HEK293 (cell line): Measurements from ENCODE around the gene PRXL2C.

ENCODE experiments used
- INSM2 ChIP-seq: fragments of 450-650 bp; formaldehyde crosslinking; IDR thresholded peaks from 2 replicates; pipeline ENCODE4 v1.5.1; 2016; ENCODE audit warnings: missing biosample characterization, missing genetic modification characterization
- KLF10 ChIP-seq: fragments of 450-650 bp; IDR thresholded peaks from 2 replicates; pipeline ENCODE4 v1.5.1; 2018; ENCODE audit warnings: missing biosample characterization, mild to moderate bottlenecking, missing genetic modification characterization
- MYNN ChIP-seq: fragments of 450-650 bp; formaldehyde crosslinking; IDR thresholded peaks from 2 replicates; pipeline ENCODE4 v1.5.1; 2016; ENCODE audit warnings: missing biosample characterization, missing genetic modification characterization, borderline replicate concordance
- REPIN1 ChIP-seq: fragments of 450-650 bp; formaldehyde crosslinking; IDR thresholded peaks from 2 replicates; pipeline ENCODE4 v1.5.1; 2017; ENCODE audit warnings: missing biosample characterization, missing genetic modification characterization, low read depth
- SCRT1 ChIP-seq: fragments of 450-650 bp; formaldehyde crosslinking; IDR thresholded peaks from 2 replicates; pipeline ENCODE4 v1.5.1; 2016; ENCODE audit warnings: missing biosample characterization, missing genetic modification characterization, borderline replicate concordance
- SCRT2 ChIP-seq: fragments of 450-650 bp; formaldehyde crosslinking; IDR thresholded peaks from 2 replicates; pipeline ENCODE4 v1.5.1; 2016; ENCODE audit warnings: missing biosample characterization, missing genetic modification characterization
- ZBTB6 ChIP-seq: fragments of 450-650 bp; formaldehyde crosslinking; IDR thresholded peaks from 2 replicates; pipeline ENCODE4 v1.5.1; 2017; ENCODE audit warnings: missing biosample characterization, missing genetic modification characterization
- ZEB2 ChIP-seq: fragments of 450-650 bp; formaldehyde crosslinking; IDR thresholded peaks from 2 replicates; pipeline ENCODE4 v1.5.1; 2016; ENCODE audit warnings: missing biosample characterization, missing genetic modification characterization
- ZFHX2 ChIP-seq: fragments of 450-650 bp; formaldehyde crosslinking; conservative IDR thresholded peaks from 2 replicates; pipeline ENCODE4 v1.5.1; 2016; ENCODE audit warnings: missing biosample characterization, missing genetic modification characterization
- ZFP41 ChIP-seq: fragments of 450-650 bp; formaldehyde crosslinking; IDR thresholded peaks from 2 replicates; pipeline ENCODE4 v1.5.1; 2016; ENCODE audit warnings: missing biosample characterization, missing genetic modification characterization, borderline replicate concordance
- ZNF10 ChIP-seq: fragments of 450-650 bp; formaldehyde crosslinking; IDR thresholded peaks from 2 replicates; pipeline ENCODE4 v1.5.1; 2017; ENCODE audit warnings: missing biosample characterization, missing genetic modification characterization
- ZNF121 ChIP-seq: fragments of 450-650 bp; formaldehyde crosslinking; IDR thresholded peaks from 2 replicates; pipeline ENCODE4 v1.5.1; 2016; ENCODE audit warnings: missing biosample characterization, missing genetic modification characterization
- ZNF138 ChIP-seq: fragments of 450-650 bp; formaldehyde crosslinking; IDR thresholded peaks from 2 replicates; pipeline ENCODE4 v1.5.1; 2016; ENCODE audit warnings: missing biosample characterization, missing genetic modification characterization, borderline replicate concordance
- ZNF169 ChIP-seq: fragments of 450-650 bp; formaldehyde crosslinking; IDR thresholded peaks from 2 replicates; pipeline ENCODE4 v1.5.1; 2016; ENCODE audit warnings: missing biosample characterization, missing genetic modification characterization
- ZNF2 ChIP-seq: fragments of 450-650 bp; formaldehyde crosslinking; IDR thresholded peaks from 2 replicates; pipeline ENCODE4 v1.5.1; 2016; ENCODE audit warnings: missing biosample characterization, missing genetic modification characterization
- ZNF202 ChIP-seq: fragments of 450-650 bp; formaldehyde crosslinking; IDR thresholded peaks from 2 replicates; pipeline ENCODE4 v1.5.1; 2016; ENCODE audit warnings: missing biosample characterization, missing genetic modification characterization, borderline replicate concordance
- ZNF266 ChIP-seq: fragments of 450-650 bp; formaldehyde crosslinking; IDR thresholded peaks from 2 replicates; pipeline ENCODE4 v1.5.1; 2016; ENCODE audit warnings: missing biosample characterization, missing genetic modification characterization, low read depth
- ZNF274 ChIP-seq, 2 experiments: fragments of 200-500 bp in 1 of 2; fragments of 450-650 bp in 1 of 2; sonication (Bioruptor generic) in 1 of 2; formaldehyde crosslinking in 1 of 2; IDR thresholded peaks; 2 replicates each; pipeline versions ENCODE4 v1.5.1 to v1.6.1; 2014 to 2016; ENCODE audit warnings: borderline replicate concordance in 1 of 2, inconsistent platforms in 1 of 2, low read length in 1 of 2, missing biosample characterization in 1 of 2, missing genetic modification characterization in 1 of 2
- ZNF354C ChIP-seq: fragments of 450-650 bp; formaldehyde crosslinking; IDR thresholded peaks from 2 replicates; pipeline ENCODE4 v1.5.1; 2016; ENCODE audit warnings: missing biosample characterization, missing genetic modification characterization, low read depth, borderline replicate concordance
- ZNF473 ChIP-seq: fragments of 450-650 bp; formaldehyde crosslinking; IDR thresholded peaks from 2 replicates; pipeline ENCODE4 v1.5.1; 2017; ENCODE audit warnings: missing biosample characterization, missing genetic modification characterization
- ZNF510 ChIP-seq: fragments of 450-650 bp; formaldehyde crosslinking; IDR thresholded peaks from 2 replicates; pipeline ENCODE4 v1.5.1; 2018; ENCODE audit warnings: mild to moderate bottlenecking, missing genetic modification characterization, missing biosample characterization; ENCODE audit not compliant: insufficient replicate concordance
- ZNF521 ChIP-seq: fragments of 450-650 bp; formaldehyde crosslinking; IDR thresholded peaks from 2 replicates; pipeline ENCODE4 v1.5.1; 2017; ENCODE audit warnings: missing biosample characterization, mild to moderate bottlenecking, missing genetic modification characterization
- ZNF580 ChIP-seq: fragments of 450-650 bp; formaldehyde crosslinking; IDR thresholded peaks from 2 replicates; pipeline ENCODE4 v1.5.1; 2016; ENCODE audit warnings: missing biosample characterization, missing genetic modification characterization
- ZNF600 ChIP-seq: fragments of 450-650 bp; formaldehyde crosslinking; IDR thresholded peaks from 2 replicates; pipeline ENCODE4 v1.5.1; 2016; ENCODE audit warnings: missing biosample characterization, missing genetic modification characterization
- ZNF670 ChIP-seq: fragments of 450-650 bp; formaldehyde crosslinking; IDR thresholded peaks from 2 replicates; pipeline ENCODE4 v1.5.1; 2016; ENCODE audit warnings: missing biosample characterization, missing genetic modification characterization, low read depth
- ZNF707 ChIP-seq: fragments of 450-650 bp; formaldehyde crosslinking; IDR thresholded peaks from 2 replicates; pipeline ENCODE4 v1.5.1; 2016; ENCODE audit warnings: missing biosample characterization, missing genetic modification characterization
- ZNF768 ChIP-seq: fragments of 450-650 bp; formaldehyde crosslinking; IDR thresholded peaks from 2 replicates; pipeline ENCODE4 v1.5.1; 2018; ENCODE audit warnings: missing biosample characterization, mild to moderate bottlenecking, missing genetic modification characterization
- ZNF830 ChIP-seq: fragments of 450-650 bp; IDR thresholded peaks from 2 replicates; pipeline ENCODE4 v1.5.0; 2018; ENCODE audit warnings: missing biosample characterization, missing genetic modification characterization, low read depth, mild to moderate bottlenecking, moderate library complexity
- TF ChIP-seq, protein P1 (sequence below): fragments of 450-650 bp; IDR thresholded peaks from 2 replicates; pipeline ENCODE4 v1.5.1; 2018; ENCODE audit warnings: missing biosample characterization, missing genetic modification characterization
- TF ChIP-seq, protein P2 (sequence below): IDR thresholded peaks from 2 replicates; pipeline ENCODE4 v1.6.1; 2011; ENCODE audit warnings: mild to moderate bottlenecking, low read depth, low read length, borderline replicate concordance
- TF ChIP-seq, protein P3 (sequence below): fragments of 450-650 bp; formaldehyde crosslinking; IDR thresholded peaks from 2 replicates; pipeline ENCODE4 v1.5.1; 2016; ENCODE audit warnings: missing biosample characterization, missing genetic modification characterization, borderline replicate concordance
- TF ChIP-seq, protein P4 (sequence below): fragments of 450-650 bp; formaldehyde crosslinking; IDR thresholded peaks from 2 replicates; pipeline ENCODE4 v1.5.1; 2016; ENCODE audit warnings: missing biosample characterization, missing genetic modification characterization

The PRXL2C gene

GRCh38 chr9:96655198-96655851 is at the start of gene PRXL2C (continued):
- TF ChIP-seq MYNN (tag by site-specific recombination) = no peak
- TF ChIP-seq ZNF202 (tag by site-specific recombination) = no peak
- no peak for TF ChIP-seq ZNF521
- no peak for TF ChIP-seq ZNF169 (tag by site-specific recombination)
- no peak for TF ChIP-seq SCRT1
- TF ChIP-seq, protein P1, sequence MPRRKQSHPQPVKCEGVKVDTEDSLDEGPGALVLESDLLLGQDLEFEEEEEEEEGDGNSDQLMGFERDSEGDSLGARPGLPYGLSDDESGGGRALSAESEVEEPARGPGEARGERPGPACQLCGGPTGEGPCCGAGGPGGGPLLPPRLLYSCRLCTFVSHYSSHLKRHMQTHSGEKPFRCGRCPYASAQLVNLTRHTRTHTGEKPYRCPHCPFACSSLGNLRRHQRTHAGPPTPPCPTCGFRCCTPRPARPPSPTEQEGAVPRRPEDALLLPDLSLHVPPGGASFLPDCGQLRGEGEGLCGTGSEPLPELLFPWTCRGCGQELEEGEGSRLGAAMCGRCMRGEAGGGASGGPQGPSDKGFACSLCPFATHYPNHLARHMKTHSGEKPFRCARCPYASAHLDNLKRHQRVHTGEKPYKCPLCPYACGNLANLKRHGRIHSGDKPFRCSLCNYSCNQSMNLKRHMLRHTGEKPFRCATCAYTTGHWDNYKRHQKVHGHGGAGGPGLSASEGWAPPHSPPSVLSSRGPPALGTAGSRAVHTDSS (tag by site-specific recombination) = no peak
- TF ChIP-seq ZNF600 (tag by site-specific recombination) = no peak
- TF ChIP-seq ZNF473 (tag by site-specific recombination) = no peak
- no peak for TF ChIP-seq ZFP41 (tag by site-specific recombination)
- TF ChIP-seq, protein P2, sequence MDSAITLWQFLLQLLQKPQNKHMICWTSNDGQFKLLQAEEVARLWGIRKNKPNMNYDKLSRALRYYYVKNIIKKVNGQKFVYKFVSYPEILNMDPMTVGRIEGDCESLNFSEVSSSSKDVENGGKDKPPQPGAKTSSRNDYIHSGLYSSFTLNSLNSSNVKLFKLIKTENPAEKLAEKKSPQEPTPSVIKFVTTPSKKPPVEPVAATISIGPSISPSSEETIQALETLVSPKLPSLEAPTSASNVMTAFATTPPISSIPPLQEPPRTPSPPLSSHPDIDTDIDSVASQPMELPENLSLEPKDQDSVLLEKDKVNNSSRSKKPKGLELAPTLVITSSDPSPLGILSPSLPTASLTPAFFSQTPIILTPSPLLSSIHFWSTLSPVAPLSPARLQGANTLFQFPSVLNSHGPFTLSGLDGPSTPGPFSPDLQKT = no peak
- no peak for TF ChIP-seq ZNF830
- no peak for TF ChIP-seq ZNF707 (tag by site-specific recombination)
- no peak for TF ChIP-seq ZNF768
- TF ChIP-seq ZNF354C = no peak
- TF ChIP-seq ZEB2 (tag by site-specific recombination) = peak; percentile 48; the same call in 1 of the 2 replicates
- TF ChIP-seq ZNF10 (tag by site-specific recombination) = no peak
- no peak for TF ChIP-seq ZNF274 (IDR thresholded peaks at IDR 0.05; ENCODE audit: low read length)
- TF ChIP-seq ZNF274 (tag by site-specific recombination; IDR thresholded peaks at IDR 0.05; ENCODE audit: borderline replicate concordance) = no peak
- TF ChIP-seq ZNF138 (tag by site-specific recombination) = no peak
- no peak for TF ChIP-seq ZNF670 (tag by site-specific recombination)
- TF ChIP-seq, protein P3, sequence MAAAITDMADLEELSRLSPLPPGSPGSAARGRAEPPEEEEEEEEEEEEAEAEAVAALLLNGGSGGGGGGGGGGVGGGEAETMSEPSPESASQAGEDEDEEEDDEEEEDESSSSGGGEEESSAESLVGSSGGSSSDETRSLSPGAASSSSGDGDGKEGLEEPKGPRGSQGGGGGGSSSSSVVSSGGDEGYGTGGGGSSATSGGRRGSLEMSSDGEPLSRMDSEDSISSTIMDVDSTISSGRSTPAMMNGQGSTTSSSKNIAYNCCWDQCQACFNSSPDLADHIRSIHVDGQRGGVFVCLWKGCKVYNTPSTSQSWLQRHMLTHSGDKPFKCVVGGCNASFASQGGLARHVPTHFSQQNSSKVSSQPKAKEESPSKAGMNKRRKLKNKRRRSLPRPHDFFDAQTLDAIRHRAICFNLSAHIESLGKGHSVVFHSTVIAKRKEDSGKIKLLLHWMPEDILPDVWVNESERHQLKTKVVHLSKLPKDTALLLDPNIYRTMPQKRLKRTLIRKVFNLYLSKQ (tag by site-specific recombination) = no peak
- TF ChIP-seq ZFHX2 (tag by site-specific recombination) = 0 out of 2 replicates have a peak, but pooled peaks have one; percentile 40
- TF ChIP-seq SCRT2 (tag by site-specific recombination) = no peak
- TF ChIP-seq KLF10 (tag by site-specific recombination) = no peak
- TF ChIP-seq INSM2 = no peak
- no peak for TF ChIP-seq ZBTB6 (tag by site-specific recombination)
- TF ChIP-seq ZNF2 (tag by site-specific recombination) = no peak
- TF ChIP-seq ZNF266 = no peak
- TF ChIP-seq, protein P4, sequence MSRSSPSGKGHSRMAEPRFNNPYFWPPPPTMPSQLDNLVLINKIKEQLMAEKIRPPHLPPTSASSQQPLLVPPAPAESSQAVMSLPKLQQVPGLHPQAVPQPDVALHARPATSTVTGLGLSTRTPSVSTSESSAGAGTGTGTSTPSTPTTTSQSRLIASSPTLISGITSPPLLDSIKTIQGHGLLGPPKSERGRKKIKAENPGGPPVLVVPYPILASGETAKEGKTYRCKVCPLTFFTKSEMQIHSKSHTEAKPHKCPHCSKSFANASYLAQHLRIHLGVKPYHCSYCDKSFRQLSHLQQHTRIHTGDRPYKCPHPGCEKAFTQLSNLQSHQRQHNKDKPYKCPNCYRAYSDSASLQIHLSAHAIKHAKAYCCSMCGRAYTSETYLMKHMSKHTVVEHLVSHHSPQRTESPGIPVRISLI (tag by site-specific recombination) = no peak
- 0 out of 2 replicates have a peak, but pooled peaks have one; percentile 28 for TF ChIP-seq ZNF580
- no peak for TF ChIP-seq ZNF121 (tag by site-specific recombination)
- no peak for TF ChIP-seq ZNF510 (tag by site-specific recombination)
- no peak for TF ChIP-seq REPIN1 (tag by site-specific recombination)
